DND-41 (cell line): Measurements from ENCODE around the gene CRYGA.

Source experiments
- ATAC-seq: fragments of 200-7000 bp; cut with Tn5 transposase; 3 replicates; pipeline ENCODE4 v1.9.1; 2021; ENCODE audit warnings: low read depth; ENCODE audit not compliant: insufficient read depth
- DNase-seq: peaks from one replicate; pipeline ENCODE4 v3.0.0-alpha.2; 2020
- H2AFZ ChIP-seq: 2 replicates; pipeline ENCODE4 v1.6.0; 2012; ENCODE audit warnings: low read depth, low read length
- H3K27ac ChIP-seq: 2 replicates; pipeline ENCODE4 v1.5.1; 2012; ENCODE audit warnings: low read length, inconsistent platforms
- H3K27me3 ChIP-seq: fragments of 200-600 bp; sonication (generic); 2 replicates; pipeline ENCODE4 v1.6.0; 2012; ENCODE audit warnings: low read length, mild to moderate bottlenecking, inconsistent platforms; ENCODE audit not compliant: insufficient read depth, poor library complexity
- H3K36me3 ChIP-seq: 2 replicates; pipeline ENCODE4 v1.5.1; 2012; ENCODE audit warnings: low read length, inconsistent platforms; ENCODE audit not compliant: insufficient read depth
- H3K4me1 ChIP-seq: 2 replicates; pipeline ENCODE4 v1.5.1; 2012; ENCODE audit warnings: mild to moderate bottlenecking, low read length; ENCODE audit not compliant: insufficient read depth
- H3K4me2 ChIP-seq: 2 replicates; pipeline ENCODE4 v1.6.0; 2012; ENCODE audit warnings: mild to moderate bottlenecking, moderate library complexity, low read length, inconsistent platforms; ENCODE audit not compliant: insufficient read depth
- H3K4me3 ChIP-seq, 2 experiments: fragments of 200-600 bp in 1 of 2; shearing (Covaris generic) in 1 of 2; 2 replicates each; pipeline ENCODE4 v1.5.1; 2012 to 2016; ENCODE audit warnings: inconsistent platforms in 2 of 2, low read length in 2 of 2, mild to moderate bottlenecking in 2 of 2, low read depth in 1 of 2, moderate library complexity in 1 of 2
- H3K79me2 ChIP-seq: 2 replicates; pipeline ENCODE4 v1.6.0; 2012; ENCODE audit warnings: low read length, inconsistent platforms; ENCODE audit not compliant: insufficient read depth
- H3K9ac ChIP-seq: 2 replicates; pipeline ENCODE4 v1.6.0; 2012; ENCODE audit warnings: low read depth, mild to moderate bottlenecking, inconsistent platforms, low read length, moderate library complexity
- H3K9me3 ChIP-seq: 2 replicates; pipeline ENCODE4 v1.5.1; 2012; ENCODE audit warnings: low read length, moderate library complexity, mild to moderate bottlenecking, inconsistent platforms; ENCODE audit not compliant: insufficient read depth, severe bottlenecking
- H4K20me1 ChIP-seq: 2 replicates; pipeline ENCODE4 v1.6.0; 2012; ENCODE audit warnings: low read length; ENCODE audit not compliant: insufficient read depth
- EZH2 ChIP-seq: IDR thresholded peaks from 3 replicates; pipeline ENCODE4 v1.6.1; 2012; ENCODE audit warnings: borderline replicate concordance, low read depth, mild to moderate bottlenecking, moderate library complexity, low read length, inconsistent platforms; ENCODE audit not compliant: severe bottlenecking
- TF ChIP-seq, protein P1 (sequence below): IDR thresholded peaks from 2 replicates; pipeline ENCODE4 v1.5.1; 2012; ENCODE audit warnings: borderline replicate concordance, low read length, moderate library complexity, mild to moderate bottlenecking; ENCODE audit not compliant: poor library complexity, severe bottlenecking; ENCODE audit errors: extremely low read depth

The CRYGA gene

DNA sequence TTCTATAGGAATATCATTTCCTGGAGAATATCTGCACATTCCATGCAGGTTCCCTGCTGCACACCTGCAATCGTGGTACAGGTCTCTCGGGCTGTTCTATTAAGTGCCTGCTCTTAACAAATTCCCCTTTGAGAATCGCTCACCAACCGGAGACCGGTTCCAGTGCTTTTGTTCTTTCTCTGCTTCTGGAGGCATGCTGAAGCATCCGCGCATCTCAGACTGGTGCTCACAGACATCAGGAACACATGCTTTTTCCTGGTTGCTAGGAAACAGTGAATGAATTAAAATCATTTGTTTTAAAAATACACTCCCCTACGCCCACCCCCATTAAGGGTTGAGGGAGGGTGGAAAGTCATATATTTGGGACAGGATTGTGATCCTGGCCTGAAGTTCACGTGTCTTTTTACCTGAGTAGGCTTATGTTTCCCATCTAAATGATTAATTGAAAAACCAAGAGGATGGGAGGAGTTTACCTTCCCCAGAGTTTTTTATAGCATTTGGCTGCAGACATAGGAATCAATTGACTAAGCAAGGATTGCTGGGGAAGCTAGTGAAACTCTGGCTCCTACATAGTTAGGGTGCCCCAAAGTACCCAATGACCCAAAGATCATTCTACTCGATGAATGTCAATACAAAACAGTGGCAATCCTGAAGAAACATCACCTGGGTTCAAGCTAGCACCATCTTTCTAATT is 26.6 kb upstream of the CRYGA start, which contains the start of gene C2orf80:
Gene C2orf80, minus strand, starts transcription at position 221 of the 694 bp plus-strand sequence. CDS start 3,044 bp downstream, outside the sequence.
- Histone ChIP-seq H2AFZ (no peak within 1 kb of the TSS), H3K9me3 (no peaks in the 10 kb centered on the region), H3K4me1 (no peaks in the 10 kb centered on the region), H3K79me2 (no peaks in the 10 kb centered on the region), H3K4me2 (no peak within 1 kb of the TSS), H4K20me1 (no peaks in the 10 kb centered on the region), H3K4me3 (no peak within 1 kb of the TSS), H3K9ac (no peak within 1 kb of the TSS), H3K36me3 (no peaks in the 10 kb centered on the region), H3K27ac (no peak within 1 kb of the TSS), H3K27me3 (no peaks in the 10 kb centered on the region)
- ATAC-seq (no peak), DNase-seq (no peak)
- TF ChIP-seq EZH2: no peak
- TF ChIP-seq, protein P1, sequence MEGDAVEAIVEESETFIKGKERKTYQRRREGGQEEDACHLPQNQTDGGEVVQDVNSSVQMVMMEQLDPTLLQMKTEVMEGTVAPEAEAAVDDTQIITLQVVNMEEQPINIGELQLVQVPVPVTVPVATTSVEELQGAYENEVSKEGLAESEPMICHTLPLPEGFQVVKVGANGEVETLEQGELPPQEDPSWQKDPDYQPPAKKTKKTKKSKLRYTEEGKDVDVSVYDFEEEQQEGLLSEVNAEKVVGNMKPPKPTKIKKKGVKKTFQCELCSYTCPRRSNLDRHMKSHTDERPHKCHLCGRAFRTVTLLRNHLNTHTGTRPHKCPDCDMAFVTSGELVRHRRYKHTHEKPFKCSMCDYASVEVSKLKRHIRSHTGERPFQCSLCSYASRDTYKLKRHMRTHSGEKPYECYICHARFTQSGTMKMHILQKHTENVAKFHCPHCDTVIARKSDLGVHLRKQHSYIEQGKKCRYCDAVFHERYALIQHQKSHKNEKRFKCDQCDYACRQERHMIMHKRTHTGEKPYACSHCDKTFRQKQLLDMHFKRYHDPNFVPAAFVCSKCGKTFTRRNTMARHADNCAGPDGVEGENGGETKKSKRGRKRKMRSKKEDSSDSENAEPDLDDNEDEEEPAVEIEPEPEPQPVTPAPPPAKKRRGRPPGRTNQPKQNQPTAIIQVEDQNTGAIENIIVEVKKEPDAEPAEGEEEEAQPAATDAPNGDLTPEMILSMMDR: no peak

GRCh38 chr2:208189069-208189809 is 25.9 kb upstream of the CRYGA start:
- Histone ChIP-seq H3K4me3 (no peak overlapping the region), H3K27me3 (no peaks in the 10 kb centered on the region), H4K20me1 (no peaks in the 10 kb centered on the region), H3K4me1 (no peaks in the 10 kb centered on the region), H3K9ac (no peak overlapping the region), H3K36me3 (no peaks in the 10 kb centered on the region), H3K4me2 (no peak overlapping the region), H3K27ac (no peak overlapping the region), H3K9me3 (no peaks in the 10 kb centered on the region), H3K79me2 (no peaks in the 10 kb centered on the region), H2AFZ (no peak overlapping the region)
- no peak for TF ChIP-seq EZH2
- TF ChIP-seq, protein P1: no peak
- ATAC-seq (no peak), DNase-seq (no peak)

DNA sequence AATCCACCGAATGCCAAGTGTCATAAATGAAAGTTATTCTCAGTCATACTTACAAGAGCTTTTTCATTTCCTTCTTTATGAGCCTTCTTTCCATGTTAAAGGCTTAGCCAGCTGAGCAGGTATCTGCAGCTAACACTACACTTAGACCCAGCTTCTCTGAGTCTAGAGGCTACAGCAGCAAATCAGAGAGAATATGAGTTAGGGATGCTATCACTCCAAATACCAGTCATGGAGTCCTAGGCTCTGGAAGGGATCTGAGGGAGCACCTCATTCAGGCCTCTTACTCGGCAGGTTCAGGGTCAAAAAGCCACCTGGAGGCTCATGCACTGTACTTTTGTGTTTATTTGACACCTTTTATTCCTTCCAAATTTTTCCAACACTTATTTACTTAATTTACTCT is 23.5 kb upstream of the CRYGA start:
- H3K4me3 ChIP-seq: no peak overlapping the region
- H3K36me3 ChIP-seq: no peaks in the 10 kb centered on the region
- no peaks in the 10 kb centered on the region for H3K79me2 ChIP-seq
- no peak overlapping the region for H3K9ac ChIP-seq
- no peak for ATAC-seq
- H2AFZ ChIP-seq: no peak overlapping the region
- no peak for TF ChIP-seq EZH2
- TF ChIP-seq, protein P1: no peak
- H3K27ac ChIP-seq: no peak overlapping the region
- no peaks in the 10 kb centered on the region for H3K27me3 ChIP-seq
- no peak for DNase-seq
- no peaks in the 10 kb centered on the region for H3K9me3 ChIP-seq
- H3K4me1 ChIP-seq: no peaks in the 10 kb centered on the region
- no peak overlapping the region for H3K4me2 ChIP-seq
- no peaks in the 10 kb centered on the region for H4K20me1 ChIP-seq
